Natural killer cell (primary cell): Measurements from ENCODE around the gene RRBP1. TPM values are rescaled to one million over a fixed set of nuclear protein-coding genes. Genes with fewer than 3 reads are reported as not detected.

Source experiments
- ATAC-seq, 3 donors: fragments of 150-1000 bp in 2 of 3; fragments of 200-7000 bp in 1 of 3; cut with Tn5 transposase; 1 replicate in 1 of 3; 2 replicates in 2 of 3; pipeline ENCODE4 v1.10.0; 2021; ENCODE audit warnings: mild to moderate bottlenecking in 2 of 3, moderate library complexity in 2 of 3
- DNase-seq, 2 donors: peaks; one replicate each; pipeline versions ENCODE4 v3.0.0 to v3.0.0-alpha.2; 2013 to 2021; ENCODE audit warnings: mixed read lengths in 1 of 2
- H3K27ac ChIP-seq: one replicate; pipeline ENCODE4 v1.5.1; 2013; ENCODE audit warnings: mild to moderate bottlenecking, low read length
- H3K27me3 ChIP-seq: one replicate; pipeline ENCODE4 v1.6.1; 2013; ENCODE audit warnings: low read length; ENCODE audit not compliant: control insufficient read depth, insufficient read depth
- H3K36me3 ChIP-seq: one replicate; pipeline ENCODE4 v1.6.1; 2013; ENCODE audit warnings: low read length; ENCODE audit not compliant: control insufficient read depth, insufficient read depth
- H3K4me1 ChIP-seq: one replicate; pipeline ENCODE4 v1.6.1; 2013; ENCODE audit warnings: low read length; ENCODE audit not compliant: control insufficient read depth, insufficient read depth
- H3K4me3 ChIP-seq: one replicate; pipeline ENCODE4 v1.5.1; 2013; ENCODE audit warnings: low read length
- H3K9me3 ChIP-seq: one replicate; pipeline ENCODE4 v1.6.1; 2013; ENCODE audit warnings: low read length; ENCODE audit not compliant: control insufficient read depth, insufficient read depth
- H3K27ac Mint-ChIP-seq, 2 donors: one replicate each; pipeline ENCODE4 v1.8.0; 2022; ENCODE audit warnings: mild to moderate bottlenecking in 2 of 2, mixed read lengths in 2 of 2, moderate library complexity in 1 of 2
- H3K27me3 Mint-ChIP-seq, 2 donors: one replicate each; pipeline ENCODE4 v1.8.0; 2022; ENCODE audit warnings: low read depth in 2 of 2, mixed read lengths in 2 of 2
- H3K36me3 Mint-ChIP-seq: one replicate; pipeline ENCODE4 v1.8.0; 2022; ENCODE audit warnings: mixed read lengths
- H3K4me1 Mint-ChIP-seq, 2 donors: one replicate each; pipeline ENCODE4 v1.8.0; 2022; ENCODE audit warnings: mixed read lengths in 2 of 2
- H3K4me3 Mint-ChIP-seq: one replicate; pipeline ENCODE4 v1.8.0; 2022; ENCODE audit warnings: mild to moderate bottlenecking, moderate library complexity, mixed read lengths
- H3K9me3 Mint-ChIP-seq, 2 donors: one replicate each; pipeline ENCODE4 v1.8.0; 2022; ENCODE audit warnings: mixed read lengths in 2 of 2
- WGBS: methylation state at CpG from one replicate; pipeline ENCODE4 v1.1.7; 2013; ENCODE audit warnings: missing lambda C conversion rate; ENCODE audit not compliant: insufficient coverage; 5-methylcytosine and 5-hydroxymethylcytosine counted together
- intact Hi-C: fragments of 100-400 bp; cut with micrococcal nuclease; formaldehyde crosslinking; loops from one replicate; pipeline ENCODE4 v1.14.2; 2022
- total RNA-seq, 4 donors: library from RNA; stranded (reverse); fragments of 120-200 nt in 1 of 4; gene quantifications; one replicate each; pipeline versions ENCODE4 v1.2.3 to v1.2.4, GENCODE V29; 2013 to 2022
- TF ChIP-seq, protein P1 (sequence below): fragments of 200-600 bp; IDR thresholded peaks from one replicate; pipeline ENCODE4 v1.8.0; 2022; ENCODE audit warnings: antibody characterized with exemption

Gene RRBP1
- total RNA-seq, 3 donors from 2014 or later (not counting 1 experiment from before 2014, with no cell fraction given), result 88.3 to 95.4 (median 90.1) TPM

DNA sequence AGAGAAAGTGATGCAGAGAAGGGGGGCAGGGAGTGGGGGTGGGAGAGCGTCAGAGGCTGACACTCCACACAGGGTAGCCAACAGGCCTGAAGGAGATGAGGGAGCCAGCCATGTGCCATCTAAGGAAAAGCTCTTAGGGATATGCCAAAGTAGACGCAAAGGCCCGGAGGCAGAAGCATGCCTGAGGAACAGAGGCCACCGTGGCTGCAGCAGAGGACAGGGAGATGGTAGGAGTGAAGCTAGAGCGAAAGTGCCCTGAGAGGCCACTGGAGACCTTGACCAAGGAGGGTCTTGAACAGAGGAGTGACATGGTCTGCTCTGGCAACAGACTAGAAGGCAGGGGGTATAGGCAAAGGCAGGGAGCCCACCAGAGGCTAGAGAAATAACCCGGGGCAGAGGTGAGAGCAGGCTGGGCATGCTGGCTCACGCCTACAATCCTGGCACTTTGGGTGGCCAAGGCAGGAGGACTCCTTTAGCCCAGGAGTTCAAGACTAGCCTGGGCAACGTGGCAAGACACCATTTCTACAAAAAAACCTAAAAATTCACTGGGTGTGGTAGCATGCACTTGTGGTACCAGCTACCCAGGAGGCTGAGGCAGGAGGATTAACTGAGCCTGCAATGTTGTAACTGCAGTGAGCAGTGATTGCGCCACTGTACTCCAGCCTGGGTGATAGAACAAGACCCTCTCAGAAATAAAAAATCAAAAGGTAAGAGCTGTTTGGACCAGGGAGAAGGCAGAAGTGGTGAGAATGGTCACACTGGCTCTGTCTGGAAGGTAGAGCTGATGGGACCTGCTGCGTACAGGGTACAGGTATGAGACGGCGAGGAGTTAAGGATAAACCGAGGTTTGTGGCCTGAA is 6.3 kb downstream of the RRBP1 start:
- intact Hi-C loops, result no loop called here
- WGBS, result 95% methylated on average over 13 of the region's 13 CpGs
- H3K27ac Mint-ChIP-seq, result peak overlapping the region in 1 of 2 donors; percentile 58
- no peaks in the 10 kb centered on the region for H3K36me3 Mint-ChIP-seq
- peaks cover 53 to 66% of the 10 kb centered on the region in 2 donors for H3K4me1 Mint-ChIP-seq
- TF ChIP-seq, protein P1, sequence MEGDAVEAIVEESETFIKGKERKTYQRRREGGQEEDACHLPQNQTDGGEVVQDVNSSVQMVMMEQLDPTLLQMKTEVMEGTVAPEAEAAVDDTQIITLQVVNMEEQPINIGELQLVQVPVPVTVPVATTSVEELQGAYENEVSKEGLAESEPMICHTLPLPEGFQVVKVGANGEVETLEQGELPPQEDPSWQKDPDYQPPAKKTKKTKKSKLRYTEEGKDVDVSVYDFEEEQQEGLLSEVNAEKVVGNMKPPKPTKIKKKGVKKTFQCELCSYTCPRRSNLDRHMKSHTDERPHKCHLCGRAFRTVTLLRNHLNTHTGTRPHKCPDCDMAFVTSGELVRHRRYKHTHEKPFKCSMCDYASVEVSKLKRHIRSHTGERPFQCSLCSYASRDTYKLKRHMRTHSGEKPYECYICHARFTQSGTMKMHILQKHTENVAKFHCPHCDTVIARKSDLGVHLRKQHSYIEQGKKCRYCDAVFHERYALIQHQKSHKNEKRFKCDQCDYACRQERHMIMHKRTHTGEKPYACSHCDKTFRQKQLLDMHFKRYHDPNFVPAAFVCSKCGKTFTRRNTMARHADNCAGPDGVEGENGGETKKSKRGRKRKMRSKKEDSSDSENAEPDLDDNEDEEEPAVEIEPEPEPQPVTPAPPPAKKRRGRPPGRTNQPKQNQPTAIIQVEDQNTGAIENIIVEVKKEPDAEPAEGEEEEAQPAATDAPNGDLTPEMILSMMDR, result no peak
- no peak overlapping the region for H3K4me3 Mint-ChIP-seq
- no peaks in the 10 kb centered on the region for H3K9me3 Mint-ChIP-seq
- DNase-seq, result no peak
- H3K27me3 Mint-ChIP-seq, result no peaks in the 10 kb centered on the region
- H3K27ac ChIP-seq, result no peak overlapping the region
- no peaks in the 10 kb centered on the region for H3K27me3 ChIP-seq
- H3K4me1 ChIP-seq, result peaks cover 21% of the 10 kb centered on the region
- no peak for ATAC-seq
- peaks cover 11% of the 10 kb centered on the region for H3K36me3 ChIP-seq
- H3K4me3 ChIP-seq, result no peak overlapping the region
- H3K9me3 ChIP-seq, result no peaks in the 10 kb centered on the region

DNA sequence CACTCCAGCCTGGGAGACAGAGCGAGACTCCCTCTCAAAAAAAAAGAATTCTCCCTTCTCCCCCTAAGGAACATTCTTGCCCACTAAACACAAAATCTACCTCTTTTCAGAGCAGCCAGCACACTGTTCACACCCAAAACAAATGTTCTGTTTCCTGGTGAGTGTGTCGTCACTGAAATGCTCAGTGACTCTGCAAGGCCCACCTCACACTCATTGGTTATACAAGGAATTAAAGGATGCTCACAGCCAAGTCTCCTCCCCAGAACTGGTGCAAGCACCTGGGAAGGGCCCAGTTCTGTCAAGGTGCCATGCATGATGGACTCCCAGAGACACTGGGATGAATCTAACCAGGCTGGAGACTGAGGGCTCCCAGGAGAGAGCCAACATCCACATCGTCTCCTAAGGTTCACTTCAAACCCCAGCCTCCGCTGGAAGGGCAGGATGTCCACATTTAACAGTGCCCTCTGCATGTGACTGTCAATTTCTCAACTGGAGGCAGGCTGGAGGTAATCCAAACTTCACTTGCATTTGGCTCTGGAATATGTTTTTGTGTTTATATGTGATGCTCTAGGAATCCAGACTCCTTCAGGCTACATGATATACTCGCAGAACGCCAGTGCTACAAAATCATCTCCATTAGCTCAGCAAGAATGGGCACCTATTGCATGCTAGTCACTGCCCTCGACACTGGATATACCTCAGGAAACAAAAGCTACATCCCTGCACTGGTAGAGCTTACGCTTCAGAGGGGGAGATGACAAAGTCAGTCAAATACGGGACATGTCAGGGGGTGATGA is 7.1 kb downstream of the RRBP1 start:
- Mint-ChIP-seq H3K9me3 (no peaks in the 10 kb centered on the region), H3K4me3 (no peak overlapping the region)
- no peak for ATAC-seq

DNA sequence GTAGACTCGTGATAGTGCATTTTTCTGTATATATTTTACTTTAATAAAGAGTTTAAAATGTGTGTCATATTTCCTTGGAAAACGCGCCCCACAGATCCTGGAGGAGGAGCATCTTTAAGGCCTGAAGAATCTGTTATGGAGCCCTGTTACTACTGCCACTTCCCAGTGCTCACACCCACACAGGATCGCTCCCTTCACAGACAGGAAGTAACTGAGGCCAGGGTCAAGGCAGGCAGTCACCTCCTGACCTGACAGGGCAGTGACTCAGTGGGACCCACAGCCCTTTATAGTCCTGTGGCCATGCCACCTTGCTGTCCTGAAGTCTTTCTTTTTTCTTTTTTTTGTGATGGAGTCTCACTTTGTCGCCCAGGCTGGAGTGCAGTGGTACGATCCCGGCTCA is 9.0 kb downstream of the RRBP1 start:
- Histone ChIP-seq H3K9me3 (no peaks in the 10 kb centered on the region), H3K4me3 (no peak overlapping the region), H3K36me3 (peaks cover 11% of the 10 kb centered on the region), H3K27ac (no peak overlapping the region), H3K4me1 (peaks cover 9% of the 10 kb centered on the region), H3K27me3 (no peaks in the 10 kb centered on the region)
- WGBS, result 99% methylated on average over 6 of the region's 7 CpGs
- H3K27me3 Mint-ChIP-seq, result no peaks in the 10 kb centered on the region
- TF ChIP-seq, protein P1, result no peak
- H3K4me1 Mint-ChIP-seq, result peaks cover 51% of the 10 kb centered on the region in 2 donors
- H3K36me3 Mint-ChIP-seq, result no peaks in the 10 kb centered on the region
- intact Hi-C loops, result no loop called here
- H3K9me3 Mint-ChIP-seq, result no peaks in the 10 kb centered on the region
- H3K4me3 Mint-ChIP-seq, result no peak overlapping the region
- DNase-seq (no peak), ATAC-seq (no peak)
- H3K27ac Mint-ChIP-seq, result no peak overlapping the region

More for the DNA sequence above, 7.1 kb downstream of the RRBP1 start:
- H3K36me3 ChIP-seq, result peaks cover 11% of the 10 kb centered on the region
- Mint-ChIP-seq H3K27ac (peak overlapping the region in 1 of 2 donors; percentile 58), H3K4me1 (peaks cover 54 to 61% of the 10 kb centered on the region in 2 donors), H3K27me3 (no peaks in the 10 kb centered on the region), H3K36me3 (no peaks in the 10 kb centered on the region)
- no peak overlapping the region for H3K27ac ChIP-seq
- no peaks in the 10 kb centered on the region for H3K9me3 ChIP-seq
- TF ChIP-seq, protein P1, result no peak
- H3K27me3 ChIP-seq, result no peaks in the 10 kb centered on the region
- 90% methylated on average over 9 of the region's 9 CpGs for WGBS
- intact Hi-C loops, result no loop called here
- no peak overlapping the region for H3K4me3 ChIP-seq
- DNase-seq, result no peak
- peaks cover 13% of the 10 kb centered on the region for H3K4me1 ChIP-seq
